Measurements from ENCODE around the gene MSN. TPM values are rescaled to one million over a fixed set of nuclear protein-coding genes. Genes with fewer than 3 reads are reported as not detected.

MSN gene
- total and polyA plus RNA-seq, 2 of the 13 experiments (the other 11 are each of a cell fraction or from before 2014, with no cell fraction given): 0.15 TPM; not detected in 1

- TF ChIP-seq ZNF841 (CRISPR knock-in tag; IDR thresholded peaks at IDR 0.05; ENCODE audit: borderline replicate concordance) (no peak), PHB2 (IDR thresholded peaks at IDR 0.05; ENCODE audit: partially characterized antibody) (no peak), RFXANK (CRISPR knock-in tag; IDR thresholded peaks at IDR 0.05) (no peak), ZNF513 (CRISPR knock-in tag; conservative IDR thresholded peaks at IDR 0.05) (no peak)
Measured at GRCh38 chrX:65674204-65674893, 6.9 kb downstream of the MSN start (continued).

- no peak overlapping the region for H3K4me2 ChIP-seq (ENCODE audit: low read depth, low read length)
- no peak overlapping the region for H2AFZ ChIP-seq (ENCODE audit: low read length)
- POLR2A ChIA-PET: no interaction called here
- no peak for ATAC-seq
- no peak for FAIRE-seq
- in situ Hi-C loops (cut with HindIII; ENCODE audit: extremely low pct_ligation_motif_present, low pct_unique_long_range_greater_than_20kb) (no loop called here), intact Hi-C loops (cut with micrococcal nuclease; ENCODE audit: unreplicated experiment) (no loop called here)
- no peaks in the 10 kb centered on the region for H3K79me2 ChIP-seq (ENCODE audit: insufficient read depth, low read length)
- H3K27me3 ChIP-seq (ENCODE audit: control insufficient read depth in 1 of 2, insufficient read depth in 2 of 2, low read length in 2 of 2): no peaks in the 10 kb centered on the region
- no peak overlapping the region for H3K9ac ChIP-seq (ENCODE audit: insufficient read depth, low read depth, low read length)
- no peak for DNase-seq (ENCODE audit: low spot score)
- H3K36me3 ChIP-seq (replicated peaks in 1 of 2; ENCODE audit: control insufficient read depth in 1 of 2, insufficient read depth in 2 of 2, low read length in 2 of 2): no peaks in the 10 kb centered on the region
- H3K27ac ChIP-seq (ENCODE audit: extremely low read length, insufficient read depth, low read length): no peak overlapping the region
- H3K4me1 ChIP-seq (ENCODE audit: insufficient read depth, low read length): no peaks in the 10 kb centered on the region
- H3K4me3 ChIP-seq (replicated peaks in 1 of 3; ENCODE audit: insufficient read depth in 1 of 3, low read depth in 2 of 3, low read length in 3 of 3): no peak overlapping the region
- H4K20me1 ChIP-seq (ENCODE audit: insufficient read depth, low read length): no peaks in the 10 kb centered on the region
- BruUV-seq (replicated peaks): no TSS peak
- H3K9me3 ChIP-seq (ENCODE audit: low read length): no peaks in the 10 kb centered on the region
- CTCF ChIA-PET (ENCODE audit: low intra/inter-chr PET ratio, low total read pairs): no interaction called here
- WGBS (ENCODE audit: low lambda C conversion rate): 10% methylated on average over 2 of the region's 3 CpGs
- no peak for TF ChIP-seq CC2D1A (CRISPR knock-in tag; IDR thresholded peaks at IDR 0.05)
- TF ChIP-seq TFE3 (CRISPR knock-in tag; IDR thresholded peaks at IDR 0.05): no peak
- TF ChIP-seq ZNF235 (CRISPR knock-in tag; IDR thresholded peaks at IDR 0.05; ENCODE audit: borderline replicate concordance): no peak
- TF ChIP-seq ZNF230 (CRISPR knock-in tag; IDR thresholded peaks at IDR 0.05): no peak
- TF ChIP-seq FLYWCH1 (CRISPR knock-in tag; IDR thresholded peaks at IDR 0.05): no peak
- no peak for TF ChIP-seq ZNF20 (CRISPR knock-in tag; IDR thresholded peaks at IDR 0.05)
- TF ChIP-seq ATF3 (CRISPR knock-in tag; IDR thresholded peaks at IDR 0.05): no peak
- TF ChIP-seq CREB3 (CRISPR knock-in tag; IDR thresholded peaks at IDR 0.05): no peak
- TF ChIP-seq PATZ1 (CRISPR knock-in tag; IDR thresholded peaks at IDR 0.05): no peak
- no peak for TF ChIP-seq KLF13 (CRISPR knock-in tag; IDR thresholded peaks at IDR 0.05)
- TF ChIP-seq FOSL2 (CRISPR knock-in tag; IDR thresholded peaks at IDR 0.05): no peak
- no peak for TF ChIP-seq SYNCRIP (IDR thresholded peaks at IDR 0.05; ENCODE audit: insufficient read depth, low read depth, low read length)
- TF ChIP-seq THYN1 (CRISPR knock-in tag; IDR thresholded peaks at IDR 0.05; ENCODE audit: borderline replicate concordance, low read depth): no peak
Measured at GRCh38 chrX:65677954-65678469, 10.6 kb downstream of the MSN start.

All from HepG2 (cell line).